Astrocyte (in vitro differentiated cells and primary cell): ENCODE results near the gene TBX2.

Experiments
- EZH2 ChIP-seq: IDR thresholded peaks from 2 replicates; pipeline ENCODE4 v1.6.1; 2012; ENCODE audit warnings: mild to moderate bottlenecking, low read length, inconsistent platforms; ENCODE audit not compliant: insufficient read depth
- TF ChIP-seq, protein P1 (sequence below): IDR thresholded peaks from 2 replicates; pipeline ENCODE4 v1.5.1; 2011; ENCODE audit warnings: low read depth, mild to moderate bottlenecking, inconsistent platforms, low read length, moderate library complexity; ENCODE audit not compliant: insufficient read depth

DNA sequence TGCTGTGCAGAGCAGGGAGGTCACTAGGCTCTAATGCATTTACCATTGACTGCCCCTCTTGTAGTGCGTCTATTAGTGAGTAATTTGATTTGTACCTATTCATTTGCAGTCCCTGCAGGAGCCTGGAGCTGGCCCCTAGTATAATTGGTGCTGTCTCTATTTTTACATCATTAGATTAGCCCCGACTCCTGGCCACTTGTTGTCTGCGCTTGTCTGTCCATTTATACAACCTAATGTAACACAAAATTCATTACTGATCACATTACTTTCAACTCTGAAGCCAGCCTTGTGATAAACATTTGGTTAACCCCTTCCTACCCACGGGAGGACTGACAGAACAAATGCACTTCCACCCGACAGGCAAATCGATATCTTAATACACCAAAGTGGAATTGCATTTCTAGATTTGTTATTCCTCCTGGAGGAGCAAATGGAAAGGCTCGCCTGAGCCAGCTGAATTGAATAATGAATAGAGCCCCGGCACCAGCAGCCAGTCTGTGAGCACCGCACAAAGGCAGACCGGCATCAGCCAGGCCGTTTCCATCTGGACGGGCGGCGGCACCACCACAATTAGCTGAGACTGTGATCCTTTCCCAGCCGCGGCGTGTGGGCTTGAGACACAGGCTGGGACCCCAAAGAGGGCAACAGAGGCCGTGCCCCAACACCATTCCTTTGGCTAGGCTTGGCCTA, 18.7 kb upstream of the TBX2 start:
- TF ChIP-seq, protein P1, sequence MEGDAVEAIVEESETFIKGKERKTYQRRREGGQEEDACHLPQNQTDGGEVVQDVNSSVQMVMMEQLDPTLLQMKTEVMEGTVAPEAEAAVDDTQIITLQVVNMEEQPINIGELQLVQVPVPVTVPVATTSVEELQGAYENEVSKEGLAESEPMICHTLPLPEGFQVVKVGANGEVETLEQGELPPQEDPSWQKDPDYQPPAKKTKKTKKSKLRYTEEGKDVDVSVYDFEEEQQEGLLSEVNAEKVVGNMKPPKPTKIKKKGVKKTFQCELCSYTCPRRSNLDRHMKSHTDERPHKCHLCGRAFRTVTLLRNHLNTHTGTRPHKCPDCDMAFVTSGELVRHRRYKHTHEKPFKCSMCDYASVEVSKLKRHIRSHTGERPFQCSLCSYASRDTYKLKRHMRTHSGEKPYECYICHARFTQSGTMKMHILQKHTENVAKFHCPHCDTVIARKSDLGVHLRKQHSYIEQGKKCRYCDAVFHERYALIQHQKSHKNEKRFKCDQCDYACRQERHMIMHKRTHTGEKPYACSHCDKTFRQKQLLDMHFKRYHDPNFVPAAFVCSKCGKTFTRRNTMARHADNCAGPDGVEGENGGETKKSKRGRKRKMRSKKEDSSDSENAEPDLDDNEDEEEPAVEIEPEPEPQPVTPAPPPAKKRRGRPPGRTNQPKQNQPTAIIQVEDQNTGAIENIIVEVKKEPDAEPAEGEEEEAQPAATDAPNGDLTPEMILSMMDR = no peak
- TF ChIP-seq EZH2 = no peak
